ENCODE data around the gene GNG2. TPM values are rescaled to one million over a fixed set of nuclear protein-coding genes. Genes with fewer than 3 reads are reported as not detected.

The GNG2 gene
- total RNA-seq, 1 experiment from 2014 or later = 0.33 TPM

GRCh38 chr14:51969852-51970540, 109.6 kb downstream of the GNG2 start:
- intact Hi-C loops (cut with micrococcal nuclease; ENCODE audit: unreplicated experiment) = no loop called here
- Histone ChIP-seq H2AFZ (no peak overlapping the region), H3K36me3 (ENCODE audit: low read depth) (no peaks in the 10 kb centered on the region), H3K27me3 (ENCODE audit: insufficient read depth, low read depth) (no peaks in the 10 kb centered on the region), H3K4me1 (replicated peaks; ENCODE audit: insufficient read depth) (no peaks in the 10 kb centered on the region), H3K9me3 (ENCODE audit: insufficient read depth, low read depth) (no peaks in the 10 kb centered on the region), H3F3A (ENCODE audit: insufficient read depth, low read depth) (no peaks in the 10 kb centered on the region), H3K27ac (no peak overlapping the region), H3K4me3 (no peak overlapping the region), H3K4me2 (no peak overlapping the region), H4K20me1 (ENCODE audit: insufficient read depth) (no peaks in the 10 kb centered on the region), H3K9me2 (ENCODE audit: insufficient read depth) (no peaks in the 10 kb centered on the region), H3K79me2 (ENCODE audit: low read depth) (no peaks in the 10 kb centered on the region)
- BruUV-seq (replicated peaks) = no TSS peak
- no peak for DNase-seq
- TF ChIP-seq EZH2 (IDR thresholded peaks at IDR 0.05; ENCODE audit: low read depth) = no peak
- no peak for TF ChIP-seq CTCF (conservative IDR thresholded peaks at IDR 0.05)
- POLR2A ChIA-PET (ENCODE audit: unreplicated experiment) = no interaction called here
- CTCF ChIA-PET = interaction anchor here (0.6 kb wide), 2 partner anchors 110 to 1003 kb away, joined by 9 to 13 read pairs; partner anchors contain the start of gene GNG2

- BruUV-seq (replicated peaks) = no TSS peak
- Histone ChIP-seq H2AFZ (no peak overlapping the region), H3K4me3 (no peak overlapping the region), H3K36me3 (ENCODE audit: low read depth) (no peaks in the 10 kb centered on the region), H3K27ac (no peak overlapping the region), H3K4me1 (replicated peaks; ENCODE audit: insufficient read depth) (no peaks in the 10 kb centered on the region), H3K4me2 (no peak overlapping the region), H3K9me3 (ENCODE audit: insufficient read depth, low read depth) (no peaks in the 10 kb centered on the region), H4K20me1 (ENCODE audit: insufficient read depth) (no peaks in the 10 kb centered on the region), H3F3A (ENCODE audit: insufficient read depth, low read depth) (no peaks in the 10 kb centered on the region), H3K27me3 (ENCODE audit: insufficient read depth, low read depth) (no peaks in the 10 kb centered on the region), H3K79me2 (ENCODE audit: low read depth) (no peaks in the 10 kb centered on the region), H3K9me2 (ENCODE audit: insufficient read depth) (no peaks in the 10 kb centered on the region)
- DNase-seq = no peak
- CTCF ChIA-PET = no interaction called here
- POLR2A ChIA-PET (ENCODE audit: unreplicated experiment) = no interaction called here
- intact Hi-C loops (cut with micrococcal nuclease; ENCODE audit: unreplicated experiment) = no loop called here
- TF ChIP-seq EZH2 (IDR thresholded peaks at IDR 0.05; ENCODE audit: low read depth) (no peak), CTCF (conservative IDR thresholded peaks at IDR 0.05) (no peak)
Measured at GRCh38 chr14:51972566-51972965, 112.2 kb downstream of the GNG2 start.

- no peaks in the 10 kb centered on the region for H3K9me3 ChIP-seq (ENCODE audit: insufficient read depth, low read depth)
- no peaks in the 10 kb centered on the region for H3K79me2 ChIP-seq (ENCODE audit: low read depth)
- no peaks in the 10 kb centered on the region for H3K4me1 ChIP-seq (replicated peaks; ENCODE audit: insufficient read depth)
- ChIA-PET POLR2A (ENCODE audit: unreplicated experiment) (no interaction called here), CTCF (no interaction called here)
- H2AFZ ChIP-seq = no peak overlapping the region
- H3K9me2 ChIP-seq (ENCODE audit: insufficient read depth) = no peaks in the 10 kb centered on the region
- no peak for TF ChIP-seq EZH2 (IDR thresholded peaks at IDR 0.05; ENCODE audit: low read depth)
- no peak for TF ChIP-seq CTCF (conservative IDR thresholded peaks at IDR 0.05)
- no peak overlapping the region for H3K27ac ChIP-seq
- H4K20me1 ChIP-seq (ENCODE audit: insufficient read depth) = no peaks in the 10 kb centered on the region
- no peaks in the 10 kb centered on the region for H3K27me3 ChIP-seq (ENCODE audit: insufficient read depth, low read depth)
- no peaks in the 10 kb centered on the region for H3F3A ChIP-seq (ENCODE audit: insufficient read depth, low read depth)
- no peak overlapping the region for H3K4me3 ChIP-seq
- no peak overlapping the region for H3K4me2 ChIP-seq
- no peaks in the 10 kb centered on the region for H3K36me3 ChIP-seq (ENCODE audit: low read depth)
- no peak for DNase-seq
- BruUV-seq (replicated peaks) = no TSS peak
- intact Hi-C loops (cut with micrococcal nuclease; ENCODE audit: unreplicated experiment) = no loop called here
Measured at GRCh38 chr14:51977075-51977474, 116.7 kb downstream of the GNG2 start.

Measured in PC-9 (cell line).